Prostate gland (tissue), 2 donors: Measurements from ENCODE around the gene FURIN.

Source experiments
- POLR2AphosphoS5 ChIP-seq: sonication (generic); formaldehyde crosslinking; IDR thresholded peaks from one replicate; pipeline ENCODE4 v1.6.1; 2017; ENCODE audit warnings: antibody characterized with exemption
- TF ChIP-seq, protein P1 (sequence below), 4 experiments: fragments of 200-600 bp in 2 of 4; fragments of 450-650 bp in 2 of 4; sonication (generic) in 2 of 4; IDR thresholded peaks; 1 replicate in 3 of 4; 2 replicates in 1 of 4; pipeline ENCODE4 v1.5.1; 2016 to 2019; ENCODE audit warnings: antibody characterized with exemption in 4 of 4, mild to moderate bottlenecking in 2 of 4, moderate library complexity in 2 of 4

GRCh38 chr15:90864507-90864906, 3.9 kb upstream of the FURIN start:
- no peak for TF ChIP-seq POLR2AphosphoS5
- TF ChIP-seq, protein P1, sequence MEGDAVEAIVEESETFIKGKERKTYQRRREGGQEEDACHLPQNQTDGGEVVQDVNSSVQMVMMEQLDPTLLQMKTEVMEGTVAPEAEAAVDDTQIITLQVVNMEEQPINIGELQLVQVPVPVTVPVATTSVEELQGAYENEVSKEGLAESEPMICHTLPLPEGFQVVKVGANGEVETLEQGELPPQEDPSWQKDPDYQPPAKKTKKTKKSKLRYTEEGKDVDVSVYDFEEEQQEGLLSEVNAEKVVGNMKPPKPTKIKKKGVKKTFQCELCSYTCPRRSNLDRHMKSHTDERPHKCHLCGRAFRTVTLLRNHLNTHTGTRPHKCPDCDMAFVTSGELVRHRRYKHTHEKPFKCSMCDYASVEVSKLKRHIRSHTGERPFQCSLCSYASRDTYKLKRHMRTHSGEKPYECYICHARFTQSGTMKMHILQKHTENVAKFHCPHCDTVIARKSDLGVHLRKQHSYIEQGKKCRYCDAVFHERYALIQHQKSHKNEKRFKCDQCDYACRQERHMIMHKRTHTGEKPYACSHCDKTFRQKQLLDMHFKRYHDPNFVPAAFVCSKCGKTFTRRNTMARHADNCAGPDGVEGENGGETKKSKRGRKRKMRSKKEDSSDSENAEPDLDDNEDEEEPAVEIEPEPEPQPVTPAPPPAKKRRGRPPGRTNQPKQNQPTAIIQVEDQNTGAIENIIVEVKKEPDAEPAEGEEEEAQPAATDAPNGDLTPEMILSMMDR (IDR thresholded peaks at IDR 0.05): no peak
